Stimulated activated memory B cell treated with anti-CD40 and anti-IgM and Interleukin-4, amounts not matched to agents 10 μg/mL and 1 μg/mL and 100 μg/mL, for 72 hours (primary cell): ENCODE data around the gene XPO6.
"Not testable (repeated sequence)": the region's sequence is repeated elsewhere in the genome, so short reads cannot be mapped to it uniquely, and the experiment has no call there.

ENCODE experiments used
- ATAC-seq: fragments of 150-1000 bp; cut with Tn5 transposase; 2 replicates; pipeline ENCODE4 v1.10.0; 2021
- H3K27ac Mint-ChIP-seq: one replicate; pipeline ENCODE4 v1.8.0; 2022; ENCODE audit warnings: mild to moderate bottlenecking, mixed read lengths
- H3K27me3 Mint-ChIP-seq: one replicate; pipeline ENCODE4 v1.8.0; 2022; ENCODE audit warnings: mixed read lengths
- H3K36me3 Mint-ChIP-seq: one replicate; pipeline ENCODE4 v1.8.0; 2022; ENCODE audit warnings: mixed read lengths
- H3K4me1 Mint-ChIP-seq: one replicate; pipeline ENCODE4 v1.8.0; 2022; ENCODE audit warnings: mixed read lengths
- H3K4me3 Mint-ChIP-seq: one replicate; pipeline ENCODE4 v1.8.0; 2022; ENCODE audit warnings: mild to moderate bottlenecking, moderate library complexity, mixed read lengths
- H3K9me3 Mint-ChIP-seq: one replicate; pipeline ENCODE4 v1.8.0; 2022; ENCODE audit warnings: mixed read lengths

XPO6 gene

DNA sequence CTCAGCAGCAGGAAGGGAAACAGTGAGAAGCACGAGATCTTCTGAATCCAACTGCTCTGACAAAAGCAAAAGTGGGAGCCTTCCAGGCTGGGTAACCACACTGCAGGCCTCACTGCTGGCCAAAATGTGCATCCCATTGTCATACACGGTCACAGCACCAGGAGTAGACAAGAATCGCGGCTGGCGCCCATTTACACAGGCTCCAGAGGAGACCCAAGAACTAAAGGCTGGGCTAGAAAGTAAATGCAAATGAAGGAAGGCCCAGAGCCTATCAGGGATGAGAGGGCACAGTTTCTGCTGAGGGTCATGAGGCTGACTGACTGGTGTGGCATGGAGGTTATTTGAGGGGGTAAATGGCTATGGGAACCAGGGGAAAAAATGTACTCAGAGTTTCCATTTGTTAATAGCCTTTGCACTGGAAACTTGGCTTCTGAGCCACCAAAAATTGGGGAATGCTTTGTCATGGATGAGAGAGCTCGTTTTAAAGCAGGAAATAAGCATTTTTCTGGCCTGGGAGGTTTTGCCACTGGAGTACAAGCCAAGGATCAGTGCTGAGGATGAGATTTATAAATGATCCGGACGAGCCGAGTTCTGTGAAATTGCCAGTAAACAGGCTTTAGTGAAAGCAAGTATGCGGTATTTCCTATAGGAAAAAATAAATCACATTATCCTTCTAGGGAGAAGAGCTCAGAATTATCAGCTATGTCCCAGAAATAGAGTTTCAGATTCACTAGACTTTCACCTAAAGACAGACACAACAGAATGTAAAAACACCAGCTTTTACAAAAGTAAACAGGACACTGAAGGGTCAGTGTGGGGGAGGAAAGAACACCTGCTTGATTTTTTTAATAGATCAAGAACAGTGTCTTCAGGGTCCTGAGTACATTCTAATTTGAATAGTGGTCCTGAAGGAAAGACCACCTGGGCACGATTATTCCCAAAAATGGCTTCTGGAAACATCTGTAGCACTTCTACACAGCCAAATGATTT is 81.4 kb downstream of the XPO6 start:
- H3K4me3 Mint-ChIP-seq: no peak overlapping the region
- peaks cover 78% of the 10 kb centered on the region for H3K36me3 Mint-ChIP-seq
- H3K27ac Mint-ChIP-seq: no peak overlapping the region
- no peaks in the 10 kb centered on the region for H3K27me3 Mint-ChIP-seq
- peaks cover 35% of the 10 kb centered on the region for H3K4me1 Mint-ChIP-seq
- no peaks in the 10 kb centered on the region for H3K9me3 Mint-ChIP-seq
- ATAC-seq: no peak

DNA sequence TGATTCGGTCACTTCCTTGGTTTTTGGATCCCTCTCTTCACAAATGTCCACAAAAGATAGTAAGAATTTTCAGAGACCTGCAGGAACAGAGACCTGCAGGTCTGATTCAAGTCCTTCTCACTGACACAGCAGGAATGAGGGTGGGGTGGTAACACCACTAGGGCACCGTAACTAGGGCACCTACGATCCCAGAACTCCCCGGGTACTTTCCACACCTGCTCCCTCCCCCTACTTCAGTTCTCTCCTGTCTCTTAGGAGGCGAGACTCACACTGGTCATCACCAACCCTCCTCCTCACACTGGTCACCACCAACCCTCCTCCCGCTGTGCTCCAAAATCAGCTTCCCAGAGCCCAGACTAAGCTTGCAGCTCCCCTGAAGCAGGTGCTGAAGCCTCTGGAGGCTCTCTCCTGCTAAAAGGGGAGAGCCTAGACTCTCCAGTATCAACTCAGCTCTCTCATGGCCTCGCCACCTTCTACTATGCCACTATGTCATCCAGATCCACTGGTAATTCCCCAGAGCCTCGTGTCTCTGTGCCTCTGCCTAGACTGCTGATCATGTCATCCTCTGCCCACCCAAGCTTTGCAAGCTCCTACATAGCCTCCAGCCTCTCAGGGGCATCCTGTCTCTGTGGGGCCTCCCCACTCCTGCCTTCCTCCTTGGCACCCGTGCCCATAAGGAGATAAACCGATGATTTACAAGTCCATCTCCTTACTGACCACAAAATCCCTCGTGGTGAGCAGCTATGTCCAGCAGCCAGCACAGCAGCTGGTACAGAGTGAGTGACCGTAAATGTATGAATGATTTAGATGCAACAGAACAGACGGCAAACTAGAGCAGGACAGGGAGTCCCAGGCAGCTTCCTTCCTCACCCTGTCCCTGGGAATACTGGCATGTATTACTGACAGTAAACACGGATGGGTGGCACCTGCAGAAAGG is 84.8 kb downstream of the XPO6 start:
- Mint-ChIP-seq H3K4me3 (no peak overlapping the region), H3K27me3 (no peaks in the 10 kb centered on the region), H3K9me3 (no peaks in the 10 kb centered on the region), H3K4me1 (peaks cover 35% of the 10 kb centered on the region), H3K36me3 (peaks cover 73% of the 10 kb centered on the region), H3K27ac (peak overlapping the region; percentile 33)
- no peak for ATAC-seq

DNA sequence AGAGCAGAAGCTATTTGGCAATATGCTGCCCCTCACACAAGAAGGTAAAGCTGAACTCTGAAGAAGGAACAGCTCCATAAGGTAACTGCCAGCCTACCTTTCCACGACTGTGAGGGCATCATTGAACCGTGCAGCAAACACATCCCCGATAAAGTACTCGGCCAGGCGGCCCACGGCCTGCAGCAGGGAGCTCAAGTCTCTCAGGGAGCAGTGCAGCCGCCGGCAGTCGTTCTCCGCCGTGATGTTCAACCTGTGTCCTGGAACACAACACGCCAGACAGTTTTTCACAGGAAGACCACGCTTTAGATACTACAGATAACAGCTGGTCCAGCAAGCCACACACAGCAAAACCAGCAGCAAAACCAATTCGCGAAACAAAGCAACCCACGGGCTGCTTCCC is 86.2 kb downstream of the XPO6 start:
- Mint-ChIP-seq H3K27me3 (no peaks in the 10 kb centered on the region), H3K36me3 (peaks cover 78% of the 10 kb centered on the region), H3K27ac (no peak overlapping the region), H3K4me3 (no peak overlapping the region), H3K4me1 (peaks cover 35% of the 10 kb centered on the region), H3K9me3 (no peaks in the 10 kb centered on the region)
- ATAC-seq: no peak

DNA sequence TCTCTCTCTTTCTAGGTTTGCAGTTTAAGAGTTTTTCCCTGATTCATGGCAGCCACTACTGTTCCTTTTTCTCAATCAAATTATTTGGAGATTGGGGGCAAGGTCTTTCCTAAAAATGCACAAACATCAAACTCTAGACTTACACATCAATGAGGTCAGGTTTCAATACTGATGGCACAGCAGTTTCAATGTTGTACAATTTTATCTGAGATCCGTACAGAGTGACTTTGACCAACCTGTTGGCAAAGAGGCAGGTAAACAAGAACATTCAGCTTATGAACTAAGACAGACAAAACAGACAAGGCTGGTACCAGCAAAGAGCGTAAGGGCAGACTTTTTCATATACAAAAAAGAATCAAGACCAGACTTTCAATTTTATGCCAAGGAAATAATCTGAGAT is 90.2 kb downstream of the XPO6 start:
- no peaks in the 10 kb centered on the region for H3K27me3 Mint-ChIP-seq
- no peaks in the 10 kb centered on the region for H3K9me3 Mint-ChIP-seq
- H3K4me3 Mint-ChIP-seq: no peak overlapping the region
- ATAC-seq: no peak
- H3K27ac Mint-ChIP-seq: peak overlapping the region; percentile 77
- peaks cover 71% of the 10 kb centered on the region for H3K36me3 Mint-ChIP-seq
- H3K4me1 Mint-ChIP-seq: peaks cover 1% of the 10 kb centered on the region

DNA sequence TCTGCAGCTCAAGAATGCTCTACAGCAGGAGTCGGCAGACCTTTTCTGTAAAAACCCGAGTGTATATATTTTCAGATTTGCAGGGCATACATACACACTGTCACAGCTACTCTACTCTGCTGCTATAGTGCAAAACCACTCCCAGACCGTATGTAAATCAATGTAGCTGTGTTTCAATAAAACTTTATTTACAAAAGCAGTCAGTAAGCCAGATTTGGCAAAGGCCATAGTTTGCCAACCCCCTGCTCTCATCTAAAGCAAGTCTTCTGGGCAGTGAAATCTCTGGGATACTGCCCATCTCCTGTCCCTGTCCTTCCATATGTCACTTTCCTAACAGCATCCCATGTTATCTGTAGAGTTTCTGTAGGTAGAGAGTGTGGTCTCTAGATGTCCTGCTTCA is 91.0 kb downstream of the XPO6 start:
- no peaks in the 10 kb centered on the region for H3K27me3 Mint-ChIP-seq
- H3K4me3 Mint-ChIP-seq: no peak overlapping the region
- peak overlapping the region; percentile 77 for H3K27ac Mint-ChIP-seq
- no peaks in the 10 kb centered on the region for H3K9me3 Mint-ChIP-seq
- ATAC-seq: no peak
- no peaks in the 10 kb centered on the region for H3K4me1 Mint-ChIP-seq
- peaks cover 71% of the 10 kb centered on the region for H3K36me3 Mint-ChIP-seq

DNA sequence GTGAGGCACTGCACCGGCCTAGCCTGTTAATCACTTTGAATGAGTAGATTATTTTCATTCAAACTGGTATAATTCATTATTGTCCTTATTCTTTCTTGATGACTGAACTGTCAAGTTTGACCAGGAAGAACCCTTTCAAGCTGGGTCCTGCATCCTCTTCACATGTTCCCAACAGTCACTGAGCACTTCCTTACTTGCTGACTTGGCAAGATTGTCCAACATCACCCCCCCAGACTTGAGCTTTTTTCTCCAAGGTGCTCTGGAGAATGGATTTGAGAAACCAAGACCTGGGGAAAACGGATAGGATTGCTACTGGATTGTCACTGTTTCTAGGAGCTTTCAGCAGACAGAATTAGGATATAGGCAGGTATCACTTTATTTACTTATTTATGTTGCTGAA is 93.1 kb downstream of the XPO6 start:
- no peak overlapping the region for H3K27ac Mint-ChIP-seq
- ATAC-seq: no peak
- peaks cover 65% of the 10 kb centered on the region for H3K36me3 Mint-ChIP-seq
- no peaks in the 10 kb centered on the region for H3K9me3 Mint-ChIP-seq
- H3K4me1 Mint-ChIP-seq: no peaks in the 10 kb centered on the region
- H3K27me3 Mint-ChIP-seq: no peaks in the 10 kb centered on the region
- H3K4me3 Mint-ChIP-seq: no peak overlapping the region

DNA sequence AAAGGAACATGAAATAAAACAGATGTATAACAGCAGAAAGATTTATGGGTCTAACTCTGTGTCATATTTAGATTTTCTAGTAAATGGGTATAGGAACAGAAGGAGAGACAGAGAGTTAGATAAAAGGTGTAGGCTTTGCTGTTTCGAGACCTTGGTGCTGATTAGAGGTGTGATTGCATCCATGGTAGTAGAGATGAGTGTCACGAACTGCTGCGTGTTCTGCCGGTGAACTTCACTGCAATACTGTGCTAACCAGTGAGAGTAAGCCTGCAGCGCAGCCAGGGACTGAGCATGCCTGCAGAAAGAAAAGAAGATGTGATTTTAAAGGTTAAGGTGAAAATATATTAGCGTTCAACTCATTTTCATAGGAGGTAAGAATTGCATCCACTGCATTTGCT is 94.6 kb downstream of the XPO6 start:
- Mint-ChIP-seq H3K27me3 (no peaks in the 10 kb centered on the region), H3K9me3 (no peaks in the 10 kb centered on the region), H3K27ac (no peak overlapping the region), H3K4me1 (no peaks in the 10 kb centered on the region), H3K4me3 (no peak overlapping the region), H3K36me3 (peaks cover 71% of the 10 kb centered on the region)
- no peak for ATAC-seq

DNA sequence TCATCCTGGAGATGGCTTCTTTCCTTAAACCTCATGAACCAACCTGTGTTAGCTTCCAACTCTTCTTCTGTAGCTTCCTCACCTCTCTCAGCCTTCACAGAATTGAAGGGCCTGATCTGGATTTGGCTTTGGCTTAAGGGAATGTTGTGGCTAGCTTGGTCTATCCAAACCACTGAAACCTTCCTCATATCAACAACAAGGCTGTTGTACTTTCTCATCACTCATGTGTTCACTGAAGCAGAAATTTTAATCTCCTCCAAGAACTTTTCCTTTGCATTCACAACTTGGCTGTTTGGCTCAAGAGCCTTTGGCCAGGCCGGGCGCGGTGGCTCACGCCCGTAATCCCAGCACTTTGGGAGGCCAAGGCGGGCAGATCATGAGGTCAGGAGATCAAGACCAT is 95.9 kb downstream of the XPO6 start:
- not testable (repeated sequence) for H3K27me3 Mint-ChIP-seq, H3K9me3 Mint-ChIP-seq, H3K4me3 Mint-ChIP-seq, H3K27ac Mint-ChIP-seq, ATAC-seq, H3K4me1 Mint-ChIP-seq
- peaks cover 64% of the 10 kb centered on the region for H3K36me3 Mint-ChIP-seq

DNA sequence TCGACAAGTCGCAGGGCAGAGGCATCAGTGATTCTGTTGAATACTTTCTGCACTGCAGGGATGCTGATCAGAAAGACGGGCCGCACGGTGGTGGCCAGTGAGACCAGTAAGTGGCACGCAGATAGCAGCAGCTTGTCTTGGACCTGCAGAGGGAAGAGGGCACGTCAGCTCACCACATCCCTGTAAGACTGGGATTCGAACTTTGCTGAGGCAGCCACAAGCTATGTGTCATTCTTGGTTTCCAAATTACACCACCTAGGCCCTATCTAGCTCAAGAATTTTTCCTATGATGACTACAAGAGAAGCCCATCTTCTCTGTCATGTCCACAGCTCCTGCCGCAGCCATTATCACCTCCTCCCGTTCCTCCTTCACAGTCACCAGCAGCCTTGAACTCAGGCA is 98.9 kb downstream of the XPO6 start:
- H3K4me1 Mint-ChIP-seq: peaks cover 4% of the 10 kb centered on the region
- peak overlapping the region; percentile 2 for H3K27ac Mint-ChIP-seq
- peaks cover 73% of the 10 kb centered on the region for H3K36me3 Mint-ChIP-seq
- H3K9me3 Mint-ChIP-seq: no peaks in the 10 kb centered on the region
- ATAC-seq: no peak
- no peak overlapping the region for H3K4me3 Mint-ChIP-seq
- H3K27me3 Mint-ChIP-seq: no peaks in the 10 kb centered on the region

DNA sequence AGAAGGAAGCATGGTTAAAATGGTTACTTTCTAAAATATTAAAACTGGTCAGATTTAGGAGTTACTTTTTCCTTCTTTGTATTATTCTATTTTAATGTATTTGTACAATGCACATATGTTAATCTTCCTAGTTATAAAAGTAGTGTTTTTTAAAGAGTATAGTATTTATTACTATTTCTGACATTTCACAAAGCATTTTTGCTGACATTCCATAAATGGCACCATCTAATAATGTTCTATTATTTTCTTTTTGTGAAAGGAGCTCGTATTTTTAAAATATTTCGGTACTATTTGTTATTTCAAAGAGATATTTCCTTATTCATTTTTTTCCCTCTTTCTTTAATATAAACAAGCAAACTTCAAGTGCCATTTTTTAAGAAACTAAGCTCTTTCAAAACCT is 100.8 kb downstream of the XPO6 start:
- Mint-ChIP-seq H3K4me1 (peaks cover 4% of the 10 kb centered on the region), H3K27ac (no peak overlapping the region), H3K27me3 (no peaks in the 10 kb centered on the region), H3K36me3 (peaks cover 72% of the 10 kb centered on the region), H3K9me3 (no peaks in the 10 kb centered on the region), H3K4me3 (no peak overlapping the region)
- no peak for ATAC-seq

DNA sequence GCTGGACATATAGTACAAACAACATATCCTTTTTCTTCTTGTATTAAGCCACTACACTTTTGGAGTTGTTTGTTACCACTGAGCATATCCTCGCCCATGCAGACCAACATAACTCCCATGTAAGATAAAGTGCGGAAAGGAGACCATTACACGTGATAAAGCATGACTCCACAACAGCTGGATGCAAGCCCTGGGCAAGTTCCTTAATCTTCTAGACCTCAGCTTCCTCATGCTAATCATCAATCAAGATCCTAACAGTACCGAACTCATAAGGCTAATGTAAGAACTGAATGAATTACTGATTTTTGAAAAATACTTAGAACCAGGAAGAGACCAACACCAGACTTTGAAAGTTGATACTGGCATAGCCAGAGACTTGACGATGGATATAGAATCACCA is 101.3 kb downstream of the XPO6 start:
- Mint-ChIP-seq H3K9me3 (no peaks in the 10 kb centered on the region), H3K36me3 (peaks cover 73% of the 10 kb centered on the region), H3K27ac (no peak overlapping the region), H3K4me1 (peaks cover 4% of the 10 kb centered on the region), H3K27me3 (no peaks in the 10 kb centered on the region), H3K4me3 (no peak overlapping the region)
- no peak for ATAC-seq

DNA sequence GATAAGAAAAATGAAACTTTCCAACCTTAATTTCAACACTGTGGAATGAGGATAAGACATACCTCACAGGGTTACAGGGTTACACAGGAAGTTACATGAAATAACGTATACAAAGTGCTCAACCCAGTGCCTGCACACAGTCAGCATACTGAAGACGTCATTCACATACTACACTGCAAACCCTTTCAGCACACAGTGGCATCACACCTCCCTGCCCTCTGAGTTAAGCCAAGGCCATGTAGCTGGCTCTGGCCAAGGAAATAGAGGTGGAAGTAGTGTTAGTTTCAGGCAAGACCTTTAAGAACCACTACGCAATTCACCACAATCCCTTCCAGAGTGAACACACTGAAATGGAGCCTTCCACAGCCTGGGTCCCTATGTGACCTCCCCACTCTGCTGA is 101.7 kb downstream of the XPO6 start:
- ATAC-seq: no peak
- Mint-ChIP-seq H3K36me3 (peaks cover 75% of the 10 kb centered on the region), H3K9me3 (no peaks in the 10 kb centered on the region), H3K27me3 (no peaks in the 10 kb centered on the region), H3K4me3 (no peak overlapping the region), H3K4me1 (peaks cover 4% of the 10 kb centered on the region), H3K27ac (no peak overlapping the region)

DNA sequence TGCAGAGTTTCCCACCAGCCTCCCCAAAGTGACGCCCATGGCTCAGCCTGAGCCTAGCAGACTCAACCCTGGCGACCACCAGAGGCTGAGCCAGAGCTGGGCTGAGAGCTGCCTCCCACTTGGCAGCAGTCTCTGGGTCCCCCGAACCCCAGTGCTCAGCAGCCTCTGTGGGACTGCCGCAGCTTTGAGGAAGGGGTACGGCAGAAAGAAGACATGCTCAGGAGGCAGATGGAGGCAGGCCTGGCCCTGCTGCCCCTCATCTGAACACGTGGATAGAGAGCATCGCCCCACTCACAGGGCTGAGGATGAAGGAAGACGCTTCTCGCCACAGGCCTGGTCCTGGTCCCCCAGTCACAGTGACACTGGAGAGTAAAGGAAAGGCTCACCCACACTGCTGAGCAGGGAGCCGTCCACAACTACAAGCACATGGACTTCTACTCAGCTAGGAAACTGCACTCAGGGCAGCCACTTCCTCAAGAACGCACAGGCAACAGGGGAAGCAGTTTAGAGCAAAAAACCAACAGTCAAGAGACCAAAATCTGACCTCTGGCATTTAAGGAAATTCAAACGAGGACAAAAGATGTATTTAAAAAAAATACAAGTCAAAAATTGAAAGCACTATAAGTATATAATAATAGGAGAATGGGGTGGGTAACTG is 103.0 kb downstream of the XPO6 start:
- H3K27ac Mint-ChIP-seq: no peak overlapping the region
- H3K4me1 Mint-ChIP-seq: peaks cover 4% of the 10 kb centered on the region
- no peak for ATAC-seq
- H3K27me3 Mint-ChIP-seq: no peaks in the 10 kb centered on the region
- no peak overlapping the region for H3K4me3 Mint-ChIP-seq
- H3K36me3 Mint-ChIP-seq: peaks cover 83% of the 10 kb centered on the region
- H3K9me3 Mint-ChIP-seq: no peaks in the 10 kb centered on the region

DNA sequence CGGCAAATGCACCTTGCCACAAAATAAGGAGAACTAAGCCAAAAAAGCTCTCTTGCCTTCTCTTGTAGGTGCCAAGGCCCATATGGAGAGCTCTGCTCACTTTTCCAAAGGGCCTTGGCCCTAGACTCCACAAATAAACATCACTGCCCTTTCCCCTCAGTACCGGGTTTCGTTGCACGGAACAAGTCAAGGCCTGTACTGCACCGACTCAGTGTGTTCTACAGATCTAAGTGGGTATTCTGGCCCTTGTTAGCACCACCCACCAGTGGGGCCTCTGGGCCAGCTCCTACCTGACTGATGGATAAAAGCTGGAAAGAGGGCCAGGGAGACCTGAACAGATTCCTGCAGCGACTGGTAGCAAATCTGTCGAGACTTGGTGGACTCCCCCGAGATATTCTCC is 104.5 kb downstream of the XPO6 start:
- no peaks in the 10 kb centered on the region for H3K27me3 Mint-ChIP-seq
- H3K4me3 Mint-ChIP-seq: no peak overlapping the region
- H3K4me1 Mint-ChIP-seq: peaks cover 4% of the 10 kb centered on the region
- peaks cover 90% of the 10 kb centered on the region for H3K36me3 Mint-ChIP-seq
- no peak for ATAC-seq
- H3K27ac Mint-ChIP-seq: no peak overlapping the region
- H3K9me3 Mint-ChIP-seq: no peaks in the 10 kb centered on the region
